HepG2 (cell line): Measurements from ENCODE around the gene ELOVL2. TPM values are rescaled to one million over a fixed set of nuclear protein-coding genes. Genes with fewer than 3 reads are reported as not detected.

Experiments
- ARID5B ChIP-seq: IDR thresholded peaks from 2 replicates; pipeline ENCODE4 v1.4.0; 2020; ENCODE audit warnings: mild to moderate bottlenecking, missing genetic modification reagents
- CHD4 ChIP-seq: fragments of 200-600 bp; sonication (generic); IDR thresholded peaks from 2 replicates; pipeline ENCODE4 v1.7.0; 2017; ENCODE audit warnings: mild to moderate bottlenecking, low read length, borderline replicate concordance
- CSRNP1 ChIP-seq: sonication (generic); formaldehyde crosslinking; IDR thresholded peaks from 2 replicates; pipeline ENCODE4 v1.8.1; 2023; ENCODE audit warnings: mild to moderate bottlenecking, missing genetic modification reagents
- FOXP1 ChIP-seq, 2 experiments: fragments of 450-650 bp in 1 of 2; IDR thresholded peaks; 2 replicates each; pipeline ENCODE4 v1.6.1; 2017 to 2018; ENCODE audit warnings: antibody characterized with exemption in 1 of 2
- IRF9 ChIP-seq: sonication (generic); formaldehyde crosslinking; IDR thresholded peaks from 2 replicates; pipeline ENCODE4 v1.8.0; 2022; ENCODE audit warnings: missing genetic modification reagents, mild to moderate bottlenecking, borderline replicate concordance
- KDM5B ChIP-seq: sonication (generic); formaldehyde crosslinking; IDR thresholded peaks from 2 replicates; pipeline ENCODE4 v1.4.0; 2020; ENCODE audit warnings: missing genetic modification reagents, mild to moderate bottlenecking, borderline replicate concordance
- MTF1 ChIP-seq: sonication (generic); formaldehyde crosslinking; IDR thresholded peaks from 2 replicates; pipeline ENCODE4 v1.5.0; 2020; ENCODE audit warnings: missing genetic modification reagents
- PHF20 ChIP-seq: sonication (generic); formaldehyde crosslinking; IDR thresholded peaks from 2 replicates; pipeline ENCODE4 v1.5.0; 2020; ENCODE audit warnings: mild to moderate bottlenecking, missing genetic modification reagents
- PPARG ChIP-seq: conservative IDR thresholded peaks from 2 replicates; pipeline ENCODE4 v1.6.1; 2016; ENCODE audit warnings: missing biosample characterization, missing genetic modification reagents
- RAD51 ChIP-seq: fragments of 450-650 bp; IDR thresholded peaks from 2 replicates; pipeline ENCODE4 v1.6.1; 2016; ENCODE audit warnings: borderline replicate concordance
- RFXANK ChIP-seq: IDR thresholded peaks from 2 replicates; pipeline ENCODE4 v1.6.1; 2016
- SMYD3 ChIP-seq: sonication (generic); formaldehyde crosslinking; IDR thresholded peaks from 2 replicates; pipeline ENCODE4 v1.8.1; 2023; ENCODE audit warnings: mild to moderate bottlenecking, missing genetic modification reagents
- TP53 ChIP-seq: sonication (generic); formaldehyde crosslinking; conservative IDR thresholded peaks from 2 replicates; pipeline ENCODE4 v1.4.0; 2020; ENCODE audit warnings: missing genetic modification reagents
- ZFY ChIP-seq: sonication (generic); formaldehyde crosslinking; IDR thresholded peaks from 2 replicates; pipeline ENCODE4 v1.4.0; 2020; ENCODE audit warnings: missing genetic modification reagents
- ZMAT3 ChIP-seq: sonication (generic); formaldehyde crosslinking; conservative IDR thresholded peaks from 2 replicates; pipeline ENCODE4 v1.7.0; 2021; ENCODE audit warnings: missing genetic modification reagents
- ZNF10 ChIP-seq: sonication (generic); formaldehyde crosslinking; IDR thresholded peaks from 2 replicates; pipeline ENCODE4 v1.4.0; 2020; ENCODE audit warnings: mild to moderate bottlenecking, low read depth, missing genetic modification reagents, borderline replicate concordance
- ZNF512 ChIP-seq: sonication (generic); formaldehyde crosslinking; IDR thresholded peaks from 2 replicates; pipeline ENCODE4 v1.4.0; 2020; ENCODE audit warnings: mild to moderate bottlenecking, missing genetic modification reagents
- ZNF550 ChIP-seq: sonication (generic); formaldehyde crosslinking; IDR thresholded peaks from 2 replicates; pipeline ENCODE4 v1.4.0; 2020; ENCODE audit warnings: mild to moderate bottlenecking, missing genetic modification reagents, borderline replicate concordance
- ZNF710 ChIP-seq: sonication (generic); formaldehyde crosslinking; IDR thresholded peaks from 2 replicates; pipeline ENCODE4 v1.5.0; 2020; ENCODE audit warnings: mild to moderate bottlenecking, missing genetic modification reagents, borderline replicate concordance
- ZNF746 ChIP-seq: sonication (generic); formaldehyde crosslinking; IDR thresholded peaks from 2 replicates; pipeline ENCODE4 v1.8.0; 2022; ENCODE audit warnings: mild to moderate bottlenecking, missing genetic modification reagents
- polyA plus RNA-seq, 8 experiments: library from polyadenylated mRNA; depleted of rRNA in 3 of 8; stranded (reverse) in 7 of 8; unstranded in 1 of 8; fragments of >200 nt; fragmentation: Illumina TruSeq in 4 of 8; extraction: Trizol in 4 of 8; gene quantifications; 2 replicates each; pipeline versions ENCODE4 v1.2.1 to v1.2.3, GENCODE V29; 2011 to 2016; ENCODE audit warnings: low read depth in 4 of 8, missing spikeins in 1 of 8, mixed read lengths in 1 of 8; ENCODE audit not compliant: insufficient read depth in 1 of 8
- total RNA-seq, 5 experiments: library from RNA; depleted of rRNA; stranded (reverse); fragments of >200 nt; fragmentation: Illumina TruSeq; extraction: Trizol; gene quantifications; 2 replicates each; pipeline ENCODE4 v1.2.3, GENCODE V29; 2016; ENCODE audit warnings: low read depth in 1 of 5

The ELOVL2 gene
- total and polyA plus RNA-seq, 2 of the 13 experiments (the other 11 are each of a cell fraction or from before 2014, with no cell fraction given): 43.6 to 65.4 TPM

- TF ChIP-seq RAD51: no peak
- TF ChIP-seq IRF9: peak; percentile 25; the same call in 1 of the 2 replicates
- no peak for TF ChIP-seq ZNF512 (CRISPR knock-in tag)
- no peak for TF ChIP-seq ARID5B (CRISPR knock-in tag)
- TF ChIP-seq RFXANK (CRISPR knock-in tag): no peak
- no peak for TF ChIP-seq CHD4
- no peak for TF ChIP-seq PPARG (CRISPR knock-in tag)
- no peak for TF ChIP-seq MTF1 (CRISPR knock-in tag)
- TF ChIP-seq ZNF710 (CRISPR knock-in tag): 0 out of 2 replicates have a peak, but pooled peaks have one; percentile 51
- TF ChIP-seq SMYD3: no peak
- TF ChIP-seq ZNF550 (CRISPR knock-in tag): peak; percentile 79
- TF ChIP-seq PHF20: 0 out of 2 replicates have a peak, but pooled peaks have one; percentile 11
- 0 out of 2 replicates have a peak, but pooled peaks have one; percentile 4 for TF ChIP-seq ZMAT3 (CRISPR knock-in tag)
- no peak for TF ChIP-seq FOXP1 (IDR thresholded peaks at IDR 0.05)
- TF ChIP-seq FOXP1 (CRISPR knock-in tag; IDR thresholded peaks at IDR 0.05): no peak
- no peak for TF ChIP-seq ZNF10
- no peak for TF ChIP-seq ZFY
- peak; percentile 80; the same call in 1 of the 2 replicates for TF ChIP-seq KDM5B (CRISPR knock-in tag)
- no peak for TF ChIP-seq TP53
- no peak for TF ChIP-seq ZNF746 (CRISPR knock-in tag)
- TF ChIP-seq CSRNP1 (CRISPR knock-in tag): no peak
These were observed 636 bp downstream of the ELOVL2 start (continued) for GRCh38 chr6:11043378-11043960.
